ENCODE measurements around the gene FAM24A.

The FAM24A gene

DNA sequence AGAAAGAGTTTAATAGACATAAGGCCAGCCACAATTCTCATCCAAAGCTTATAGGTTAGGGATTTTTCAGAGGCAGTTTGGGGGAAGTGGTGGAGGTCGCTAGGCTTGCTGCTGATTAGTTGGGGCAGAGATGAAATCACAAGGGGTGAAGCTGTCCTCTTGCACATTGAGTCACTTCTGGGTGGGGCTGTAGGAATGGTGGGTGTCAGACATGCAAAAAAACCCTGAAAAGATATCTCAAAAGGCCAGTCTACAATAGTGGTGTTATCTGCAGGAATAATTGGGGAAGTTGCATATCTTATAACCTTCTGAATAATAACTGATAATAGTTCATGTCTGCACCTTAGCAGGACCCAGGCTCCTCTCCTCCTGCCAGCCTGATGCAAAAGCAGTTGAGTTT lies 33.1 kb upstream of the FAM24A start:
- TF ChIP-seq SPI1 (IDR thresholded peaks at IDR 0.05; ENCODE audit: borderline replicate concordance, low read depth) (no peak), GABPA (IDR thresholded peaks at IDR 0.05; ENCODE audit: low read depth) (no peak), POLR2AphosphoS5 (IDR thresholded peaks at IDR 0.05; ENCODE audit: low read depth) (no peak)
- TF ChIP-seq, protein P1, sequence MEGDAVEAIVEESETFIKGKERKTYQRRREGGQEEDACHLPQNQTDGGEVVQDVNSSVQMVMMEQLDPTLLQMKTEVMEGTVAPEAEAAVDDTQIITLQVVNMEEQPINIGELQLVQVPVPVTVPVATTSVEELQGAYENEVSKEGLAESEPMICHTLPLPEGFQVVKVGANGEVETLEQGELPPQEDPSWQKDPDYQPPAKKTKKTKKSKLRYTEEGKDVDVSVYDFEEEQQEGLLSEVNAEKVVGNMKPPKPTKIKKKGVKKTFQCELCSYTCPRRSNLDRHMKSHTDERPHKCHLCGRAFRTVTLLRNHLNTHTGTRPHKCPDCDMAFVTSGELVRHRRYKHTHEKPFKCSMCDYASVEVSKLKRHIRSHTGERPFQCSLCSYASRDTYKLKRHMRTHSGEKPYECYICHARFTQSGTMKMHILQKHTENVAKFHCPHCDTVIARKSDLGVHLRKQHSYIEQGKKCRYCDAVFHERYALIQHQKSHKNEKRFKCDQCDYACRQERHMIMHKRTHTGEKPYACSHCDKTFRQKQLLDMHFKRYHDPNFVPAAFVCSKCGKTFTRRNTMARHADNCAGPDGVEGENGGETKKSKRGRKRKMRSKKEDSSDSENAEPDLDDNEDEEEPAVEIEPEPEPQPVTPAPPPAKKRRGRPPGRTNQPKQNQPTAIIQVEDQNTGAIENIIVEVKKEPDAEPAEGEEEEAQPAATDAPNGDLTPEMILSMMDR (IDR thresholded peaks at IDR 0.05; ENCODE audit: insufficient read depth, low read length) = no peak
- TF ChIP-seq, protein P2, sequence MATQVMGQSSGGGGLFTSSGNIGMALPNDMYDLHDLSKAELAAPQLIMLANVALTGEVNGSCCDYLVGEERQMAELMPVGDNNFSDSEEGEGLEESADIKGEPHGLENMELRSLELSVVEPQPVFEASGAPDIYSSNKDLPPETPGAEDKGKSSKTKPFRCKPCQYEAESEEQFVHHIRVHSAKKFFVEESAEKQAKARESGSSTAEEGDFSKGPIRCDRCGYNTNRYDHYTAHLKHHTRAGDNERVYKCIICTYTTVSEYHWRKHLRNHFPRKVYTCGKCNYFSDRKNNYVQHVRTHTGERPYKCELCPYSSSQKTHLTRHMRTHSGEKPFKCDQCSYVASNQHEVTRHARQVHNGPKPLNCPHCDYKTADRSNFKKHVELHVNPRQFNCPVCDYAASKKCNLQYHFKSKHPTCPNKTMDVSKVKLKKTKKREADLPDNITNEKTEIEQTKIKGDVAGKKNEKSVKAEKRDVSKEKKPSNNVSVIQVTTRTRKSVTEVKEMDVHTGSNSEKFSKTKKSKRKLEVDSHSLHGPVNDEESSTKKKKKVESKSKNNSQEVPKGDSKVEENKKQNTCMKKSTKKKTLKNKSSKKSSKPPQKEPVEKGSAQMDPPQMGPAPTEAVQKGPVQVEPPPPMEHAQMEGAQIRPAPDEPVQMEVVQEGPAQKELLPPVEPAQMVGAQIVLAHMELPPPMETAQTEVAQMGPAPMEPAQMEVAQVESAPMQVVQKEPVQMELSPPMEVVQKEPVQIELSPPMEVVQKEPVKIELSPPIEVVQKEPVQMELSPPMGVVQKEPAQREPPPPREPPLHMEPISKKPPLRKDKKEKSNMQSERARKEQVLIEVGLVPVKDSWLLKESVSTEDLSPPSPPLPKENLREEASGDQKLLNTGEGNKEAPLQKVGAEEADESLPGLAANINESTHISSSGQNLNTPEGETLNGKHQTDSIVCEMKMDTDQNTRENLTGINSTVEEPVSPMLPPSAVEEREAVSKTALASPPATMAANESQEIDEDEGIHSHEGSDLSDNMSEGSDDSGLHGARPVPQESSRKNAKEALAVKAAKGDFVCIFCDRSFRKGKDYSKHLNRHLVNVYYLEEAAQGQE (IDR thresholded peaks at IDR 0.05; ENCODE audit: insufficient replicate concordance, low read depth) = no peak
- no peak overlapping the region for H3K4me3 ChIP-seq (replicated peaks; ENCODE audit: insufficient read depth, low read length)
- no peak for DNase-seq (ENCODE audit: low read depth in 1 of 2, low spot score in 1 of 2)
- H3K27ac ChIP-seq (replicated peaks) = no peak overlapping the region
- H3K27me3 ChIP-seq (ENCODE audit: insufficient read depth, poor library complexity, severe bottlenecking) = peaks cover 13% of the 10 kb centered on the region

DNA sequence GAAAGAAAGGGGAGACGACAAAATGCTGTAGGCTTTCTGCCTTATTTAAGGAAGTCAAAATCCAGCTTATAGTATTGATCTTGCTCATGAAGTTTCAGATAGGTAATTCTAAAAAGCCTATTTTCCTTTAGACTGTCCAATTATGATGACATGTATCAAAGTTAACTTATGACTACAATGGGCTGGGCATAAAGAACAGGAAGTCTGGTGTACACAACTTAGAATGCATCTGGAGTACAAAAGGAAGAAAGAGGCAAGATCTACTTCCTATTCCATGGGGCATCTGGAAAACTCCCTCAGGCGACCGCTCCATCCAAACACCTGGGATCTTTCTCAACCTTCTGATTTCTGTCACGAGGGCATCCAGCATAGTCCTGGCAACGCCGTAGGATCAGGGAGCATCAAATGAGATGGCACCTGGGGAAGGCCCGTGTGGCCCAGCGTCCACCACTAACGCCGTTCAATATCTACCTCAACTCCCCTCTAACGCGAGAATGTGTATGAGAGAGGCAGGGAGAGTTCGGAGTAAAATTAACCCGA lies 31.5 kb upstream of the FAM24A start:
- Histone ChIP-seq H3K27me3 (ENCODE audit: insufficient read depth, poor library complexity, severe bottlenecking) (peaks cover 15% of the 10 kb centered on the region), H3K4me3 (replicated peaks; ENCODE audit: insufficient read depth, low read length) (no peak overlapping the region), H3K27ac (replicated peaks) (no peak overlapping the region)
- TF ChIP-seq, protein P1 (IDR thresholded peaks at IDR 0.05; ENCODE audit: insufficient read depth, low read length) = no peak
- no peak for TF ChIP-seq GABPA (IDR thresholded peaks at IDR 0.05; ENCODE audit: low read depth)
- no peak for TF ChIP-seq SPI1 (IDR thresholded peaks at IDR 0.05; ENCODE audit: borderline replicate concordance, low read depth)
- TF ChIP-seq, protein P2 (IDR thresholded peaks at IDR 0.05; ENCODE audit: insufficient replicate concordance, low read depth) = no peak
- TF ChIP-seq POLR2AphosphoS5 (IDR thresholded peaks at IDR 0.05; ENCODE audit: low read depth) = no peak
- no peak for DNase-seq (ENCODE audit: low read depth in 1 of 2, low spot score in 1 of 2)

DNA sequence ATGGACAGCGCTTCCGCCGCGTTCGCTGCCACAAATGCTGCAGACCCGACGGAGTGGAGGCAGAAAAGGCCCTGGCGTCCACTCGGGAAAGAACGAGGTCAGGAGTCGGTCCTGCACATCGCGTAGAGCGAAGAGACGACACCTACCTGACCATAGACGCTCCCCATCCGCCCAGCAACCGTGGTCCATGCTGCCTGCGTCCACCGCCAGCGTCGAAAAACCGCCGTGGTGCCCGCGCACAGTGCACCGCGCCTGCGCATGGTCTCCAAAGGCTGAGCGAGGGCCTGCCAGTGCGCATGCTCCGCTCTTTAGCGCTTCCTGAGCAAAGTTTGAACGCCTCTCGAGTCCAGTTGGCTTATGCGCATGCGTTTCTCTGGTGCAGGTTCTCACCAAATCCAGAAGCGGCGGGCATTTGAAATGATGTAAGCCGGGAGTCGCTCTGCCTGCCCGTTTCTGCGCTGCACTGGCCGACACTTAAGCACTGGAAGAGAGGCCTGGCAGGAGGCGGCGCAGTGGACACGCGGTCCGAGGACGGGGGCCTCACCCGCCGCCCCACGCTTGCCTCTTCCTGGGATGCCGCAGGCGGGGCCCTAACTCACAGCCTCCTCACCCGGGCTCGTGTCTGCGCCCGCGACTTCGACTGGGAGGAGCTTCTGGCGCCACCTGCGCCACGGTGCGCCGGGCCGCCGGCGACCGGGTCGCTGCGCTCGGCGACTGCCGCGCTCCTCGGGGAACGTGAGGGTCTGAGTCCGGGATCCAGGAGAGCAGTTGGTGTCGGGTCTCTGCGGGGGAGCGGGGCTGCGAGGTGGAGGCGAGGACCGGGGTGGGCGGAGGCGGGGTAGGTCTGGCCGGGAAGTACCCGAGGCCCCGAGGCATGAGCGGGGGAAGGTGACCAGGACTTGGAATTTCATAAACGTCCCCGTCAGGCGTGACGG lies 30.8 kb upstream of the FAM24A start, which contains the start of gene FAM24B:
FAM24B (minus strand) TSS at position 243 of the 935 bp plus-strand sequence. CDS start 29,066 bp downstream, outside the sequence.
- H3K27me3 ChIP-seq (ENCODE audit: insufficient read depth, poor library complexity, severe bottlenecking) = peaks cover 15% of the 10 kb centered on the region
- no peak within 1 kb of the TSS for H3K4me3 ChIP-seq (replicated peaks; ENCODE audit: insufficient read depth, low read length)
- H3K27ac ChIP-seq (replicated peaks) = no peak within 1 kb of the TSS
- TF ChIP-seq, protein P1 (IDR thresholded peaks at IDR 0.05; ENCODE audit: insufficient read depth, low read length) = no peak
- TF ChIP-seq, protein P2 (IDR thresholded peaks at IDR 0.05; ENCODE audit: insufficient replicate concordance, low read depth) = no peak
- no peak for TF ChIP-seq POLR2AphosphoS5 (IDR thresholded peaks at IDR 0.05; ENCODE audit: low read depth)
- TF ChIP-seq SPI1 (IDR thresholded peaks at IDR 0.05; ENCODE audit: borderline replicate concordance, low read depth) = no peak
- no peak for TF ChIP-seq GABPA (IDR thresholded peaks at IDR 0.05; ENCODE audit: low read depth)
- DNase-seq (ENCODE audit: low read depth in 1 of 2, low spot score in 1 of 2) = peak in 1 of 2 experiments; percentile 14

Measured in HL-60 (cell line).